Natural killer cell (primary cell): ENCODE results near the gene CEP104. TPM values are rescaled to one million over a fixed set of nuclear protein-coding genes. Genes with fewer than 3 reads are reported as not detected.

Source experiments
- ATAC-seq, 3 donors: fragments of 150-1000 bp in 2 of 3; fragments of 200-7000 bp in 1 of 3; cut with Tn5 transposase; 1 replicate in 1 of 3; 2 replicates in 2 of 3; pipeline ENCODE4 v1.10.0; 2021; ENCODE audit warnings: mild to moderate bottlenecking in 2 of 3, moderate library complexity in 2 of 3
- DNase-seq, 2 donors: peaks; one replicate each; pipeline versions ENCODE4 v3.0.0 to v3.0.0-alpha.2; 2013 to 2021; ENCODE audit warnings: mixed read lengths in 1 of 2
- H3K27ac ChIP-seq: one replicate; pipeline ENCODE4 v1.5.1; 2013; ENCODE audit warnings: mild to moderate bottlenecking, low read length
- H3K27me3 ChIP-seq: one replicate; pipeline ENCODE4 v1.6.1; 2013; ENCODE audit warnings: low read length; ENCODE audit not compliant: control insufficient read depth, insufficient read depth
- H3K36me3 ChIP-seq: one replicate; pipeline ENCODE4 v1.6.1; 2013; ENCODE audit warnings: low read length; ENCODE audit not compliant: control insufficient read depth, insufficient read depth
- H3K4me1 ChIP-seq: one replicate; pipeline ENCODE4 v1.6.1; 2013; ENCODE audit warnings: low read length; ENCODE audit not compliant: control insufficient read depth, insufficient read depth
- H3K4me3 ChIP-seq: one replicate; pipeline ENCODE4 v1.5.1; 2013; ENCODE audit warnings: low read length
- H3K9me3 ChIP-seq: one replicate; pipeline ENCODE4 v1.6.1; 2013; ENCODE audit warnings: low read length; ENCODE audit not compliant: control insufficient read depth, insufficient read depth
- H3K27ac Mint-ChIP-seq, 2 donors: one replicate each; pipeline ENCODE4 v1.8.0; 2022; ENCODE audit warnings: mild to moderate bottlenecking in 2 of 2, mixed read lengths in 2 of 2, moderate library complexity in 1 of 2
- H3K27me3 Mint-ChIP-seq, 2 donors: one replicate each; pipeline ENCODE4 v1.8.0; 2022; ENCODE audit warnings: low read depth in 2 of 2, mixed read lengths in 2 of 2
- H3K36me3 Mint-ChIP-seq: one replicate; pipeline ENCODE4 v1.8.0; 2022; ENCODE audit warnings: mixed read lengths
- H3K4me1 Mint-ChIP-seq, 2 donors: one replicate each; pipeline ENCODE4 v1.8.0; 2022; ENCODE audit warnings: mixed read lengths in 2 of 2
- H3K4me3 Mint-ChIP-seq: one replicate; pipeline ENCODE4 v1.8.0; 2022; ENCODE audit warnings: mild to moderate bottlenecking, moderate library complexity, mixed read lengths
- H3K9me3 Mint-ChIP-seq, 2 donors: one replicate each; pipeline ENCODE4 v1.8.0; 2022; ENCODE audit warnings: mixed read lengths in 2 of 2
- CTCF ChIP-seq: fragments of 200-600 bp; IDR thresholded peaks from one replicate; pipeline ENCODE4 v1.8.0; 2022; ENCODE audit warnings: antibody characterized with exemption
- WGBS: methylation state at CpG from one replicate; pipeline ENCODE4 v1.1.7; 2013; ENCODE audit warnings: missing lambda C conversion rate; ENCODE audit not compliant: insufficient coverage; 5-methylcytosine and 5-hydroxymethylcytosine counted together
- intact Hi-C: fragments of 100-400 bp; cut with micrococcal nuclease; formaldehyde crosslinking; loops from one replicate; pipeline ENCODE4 v1.14.2; 2022
- total RNA-seq, 4 donors: library from RNA; stranded (reverse); fragments of 120-200 nt in 1 of 4; gene quantifications; one replicate each; pipeline versions ENCODE4 v1.2.3 to v1.2.4, GENCODE V29; 2013 to 2022

The CEP104 gene
- total RNA-seq, 3 donors from 2014 or later (not counting 1 experiment from before 2014, with no cell fraction given): 37.1 to 60.2 (median 51.8) TPM

DNA sequence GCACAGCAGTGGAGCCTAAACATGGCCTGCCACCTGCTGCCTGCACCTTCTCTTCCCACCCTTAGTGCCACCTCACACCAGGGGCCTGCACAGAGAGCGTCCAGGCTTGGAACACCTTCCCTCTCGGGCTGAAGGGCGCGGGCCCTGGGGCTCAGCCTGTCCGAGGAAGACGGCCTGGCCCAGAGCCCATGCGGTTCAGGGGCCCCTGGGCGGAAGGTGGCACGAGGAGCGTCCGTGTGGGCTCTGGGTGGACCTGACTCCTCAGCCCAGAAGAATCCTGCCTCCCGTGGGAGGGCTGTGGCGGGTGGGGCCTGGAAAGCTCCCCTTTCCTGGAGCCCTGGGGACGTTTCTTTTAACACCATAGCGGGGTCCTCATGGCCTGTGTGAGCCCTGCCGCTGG, 19.7 kb upstream of the CEP104 start:
- H3K27me3 ChIP-seq: no peaks in the 10 kb centered on the region
- Mint-ChIP-seq H3K4me3 (no peak overlapping the region), H3K36me3 (peaks cover 11% of the 10 kb centered on the region), H3K9me3 (no peaks in the 10 kb centered on the region), H3K4me1 (peaks cover 9 to 10% of the 10 kb centered on the region in 2 donors), H3K27ac (no peak overlapping the region), H3K27me3 (no peaks in the 10 kb centered on the region)
- peaks cover 3% of the 10 kb centered on the region for H3K9me3 ChIP-seq
- peaks cover 13% of the 10 kb centered on the region for H3K4me1 ChIP-seq
- intact Hi-C loops: no loop called here
- TF ChIP-seq CTCF: no peak
- H3K36me3 ChIP-seq: peaks cover 37% of the 10 kb centered on the region
- H3K4me3 ChIP-seq: no peak overlapping the region
- DNase-seq (no peak), ATAC-seq (no peak)
- WGBS: 96% methylated on average over 16 of the region's 16 CpGs
- no peak overlapping the region for H3K27ac ChIP-seq

DNA sequence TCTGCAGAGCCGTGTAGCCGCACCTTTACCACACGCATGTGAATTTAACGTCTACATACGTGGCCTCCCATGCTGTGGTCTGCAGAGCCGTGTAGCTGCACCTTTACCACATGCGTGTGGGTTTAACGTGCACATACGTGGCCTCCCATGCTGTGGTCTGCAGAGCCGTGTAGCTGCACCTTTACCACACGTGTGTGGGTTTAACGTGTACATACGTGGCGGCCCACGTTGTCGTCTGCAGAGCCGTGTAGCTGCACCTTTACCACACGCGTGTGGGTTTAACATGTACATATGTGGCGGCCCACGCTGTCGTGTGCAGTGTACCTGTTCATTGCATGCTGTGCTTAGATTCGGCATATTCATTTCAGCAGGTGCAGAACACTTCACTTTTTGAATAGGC, 17.7 kb upstream of the CEP104 start:
- Mint-ChIP-seq H3K27ac (no peak overlapping the region), H3K9me3 (no peaks in the 10 kb centered on the region), H3K27me3 (no peaks in the 10 kb centered on the region), H3K4me3 (no peak overlapping the region), H3K36me3 (peaks cover 11% of the 10 kb centered on the region), H3K4me1 (peaks cover 0 to 4% of the 10 kb centered on the region in 2 donors)
- ATAC-seq: no peak
- H3K27ac ChIP-seq: no peak overlapping the region
- intact Hi-C loops: no loop called here
- peaks cover 3% of the 10 kb centered on the region for H3K9me3 ChIP-seq
- no peaks in the 10 kb centered on the region for H3K27me3 ChIP-seq
- H3K4me3 ChIP-seq: no peak overlapping the region
- no peak for DNase-seq
- WGBS: 97% methylated on average over 23 of the region's 23 CpGs
- H3K4me1 ChIP-seq: no peaks in the 10 kb centered on the region
- peaks cover 48% of the 10 kb centered on the region for H3K36me3 ChIP-seq
- TF ChIP-seq CTCF: no peak

DNA sequence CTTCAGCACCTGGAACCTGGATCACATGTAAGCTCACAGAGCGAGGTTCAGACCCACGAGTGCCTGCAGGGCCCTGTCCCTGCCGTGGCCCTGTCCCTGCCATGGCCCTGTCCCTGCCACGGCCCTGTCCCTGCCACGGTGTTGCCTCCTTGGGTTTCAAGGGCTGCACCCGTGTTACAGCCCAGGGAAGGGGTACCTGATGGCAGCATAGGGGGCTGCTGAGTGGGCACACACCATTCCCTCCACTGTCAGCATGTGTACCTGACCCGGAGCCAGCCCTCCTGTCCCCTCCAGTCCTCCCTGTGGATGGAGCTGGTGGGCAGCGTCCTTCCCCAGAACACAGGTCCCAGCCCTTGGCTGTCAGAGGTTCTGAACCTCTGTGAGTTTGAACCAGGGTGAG, 15.5 kb upstream of the CEP104 start:
- H3K36me3 ChIP-seq: peaks cover 48% of the 10 kb centered on the region
- no peaks in the 10 kb centered on the region for H3K4me1 ChIP-seq
- Mint-ChIP-seq H3K4me3 (no peak overlapping the region), H3K4me1 (peaks cover 0 to 6% of the 10 kb centered on the region in 2 donors), H3K27me3 (no peaks in the 10 kb centered on the region), H3K9me3 (no peaks in the 10 kb centered on the region), H3K36me3 (no peaks in the 10 kb centered on the region), H3K27ac (no peak overlapping the region)
- TF ChIP-seq CTCF: no peak
- H3K9me3 ChIP-seq: no peaks in the 10 kb centered on the region
- no peak overlapping the region for H3K27ac ChIP-seq
- H3K4me3 ChIP-seq: no peak overlapping the region
- intact Hi-C loops: no loop called here
- ATAC-seq (no peak), DNase-seq (no peak)
- H3K27me3 ChIP-seq: no peaks in the 10 kb centered on the region
- WGBS: 91% methylated on average over 8 of the region's 8 CpGs

DNA sequence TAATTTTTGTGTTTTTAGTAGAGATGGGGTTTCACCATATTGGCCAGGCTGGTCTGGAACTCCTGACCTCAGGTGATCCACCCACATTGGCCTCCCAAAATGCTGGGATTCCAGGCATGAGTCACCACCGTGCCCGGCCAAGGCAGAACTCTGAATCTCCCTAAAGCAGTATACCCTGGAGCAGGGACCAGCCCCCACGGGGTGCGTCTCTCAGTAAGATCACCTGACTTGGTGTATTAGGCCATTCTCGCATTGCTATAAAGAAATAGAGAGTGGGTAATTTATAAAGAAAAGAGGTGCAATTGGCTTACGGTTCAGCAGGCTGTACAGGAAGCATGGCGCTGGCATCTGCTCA, 14.4 kb upstream of the CEP104 start:
- no peak for DNase-seq
- H3K27ac Mint-ChIP-seq: peak overlapping the region in 1 of 2 donors; percentile 66
- H3K4me1 ChIP-seq: no peaks in the 10 kb centered on the region
- no peak for TF ChIP-seq CTCF
- H3K27me3 Mint-ChIP-seq: no peaks in the 10 kb centered on the region
- WGBS: 96% methylated on average over 7 of the region's 7 CpGs
- peaks cover 50% of the 10 kb centered on the region for H3K36me3 ChIP-seq
- intact Hi-C loops: no loop called here
- no peak overlapping the region for H3K4me3 Mint-ChIP-seq
- H3K9me3 Mint-ChIP-seq: no peaks in the 10 kb centered on the region
- ATAC-seq: no peak
- no peak overlapping the region for H3K4me3 ChIP-seq
- H3K27ac ChIP-seq: no peak overlapping the region
- H3K27me3 ChIP-seq: no peaks in the 10 kb centered on the region
- no peaks in the 10 kb centered on the region for H3K36me3 Mint-ChIP-seq
- no peaks in the 10 kb centered on the region for H3K9me3 ChIP-seq
- peaks cover 0 to 6% of the 10 kb centered on the region in 2 donors for H3K4me1 Mint-ChIP-seq
